T-helper 9 cell (primary cell): Measurements from ENCODE around the gene C11orf68.
A peak's percentile ranks its signal among the peaks of the same experiment; 100 is the strongest.

Source experiments
- DNase-seq: peaks from one replicate; pipeline ENCODE4 v3.0.0-alpha.2; 2020

C11orf68 gene

GRCh38 chr11:65944191-65944590 lies 25.3 kb upstream of the C11orf68 start:
- no peak for DNase-seq

GRCh38 chr11:65942531-65942930 lies 23.7 kb upstream of the C11orf68 start:
- DNase-seq, result no peak

GRCh38 chr11:65941720-65942310 lies 23.0 kb upstream of the C11orf68 start:
- no peak for DNase-seq

GRCh38 chr11:65937766-65938165 lies 18.9 kb upstream of the C11orf68 start:
- DNase-seq, result no peak

GRCh38 chr11:65934014-65934413 lies 15.2 kb upstream of the C11orf68 start:
- no peak for DNase-seq

GRCh38 chr11:65932558-65932919 lies 13.7 kb upstream of the C11orf68 start:
- DNase-seq, result no peak

- no peak for DNase-seq
These were observed 13.1 kb upstream of the C11orf68 start for GRCh38 chr11:65931773-65932557.

GRCh38 chr11:65928667-65929066 lies 9.8 kb upstream of the C11orf68 start:
- DNase-seq, result no peak

GRCh38 chr11:65927904-65928397 lies 9.1 kb upstream of the C11orf68 start:
- peak; percentile 57 for DNase-seq

- DNase-seq, result no peak
These were observed 6.5 kb upstream of the C11orf68 start for GRCh38 chr11:65925397-65925796.

- DNase-seq, result no peak
These were observed 3.7 kb upstream of the C11orf68 start for GRCh38 chr11:65922565-65922964.

GRCh38 chr11:65921876-65922275 lies 3.0 kb upstream of the C11orf68 start:
- DNase-seq, result no peak

GRCh38 chr11:65921033-65921555 lies 2.2 kb upstream of the C11orf68 start:
- DNase-seq, result no peak

- no peak for DNase-seq
These were observed 1.5 kb upstream of the C11orf68 start for GRCh38 chr11:65920372-65920802.

GRCh38 chr11:65919573-65920371 lies 910 bp upstream of the C11orf68 start:
- peak; percentile 58 for DNase-seq

- DNase-seq, result peak; percentile 100
These were observed 295 bp upstream of the C11orf68 start, which contains the start of gene DRAP1 for GRCh38 chr11:65919141-65919572. TSS of gene DRAP1 (plus strand) at chr11:65919426. CDS start at chr11:65919502, 76 bp downstream.

- DNase-seq, result no peak
These were observed 1.2 kb downstream of the C11orf68 start for GRCh38 chr11:65917434-65918210.

GRCh38 chr11:65917077-65917433 lies 1.8 kb downstream of the C11orf68 start:
- no peak for DNase-seq

GRCh38 chr11:65916391-65916790 lies 2.5 kb downstream of the C11orf68 start:
- no peak for DNase-seq

- DNase-seq, result no peak
These were observed 3.0 kb downstream of the C11orf68 start for GRCh38 chr11:65915821-65916251.

GRCh38 chr11:65915101-65915820 lies 3.6 kb downstream of the C11orf68 start:
- no peak for DNase-seq

- no peak for DNase-seq
These were observed 6.0 kb downstream of the C11orf68 start for GRCh38 chr11:65912845-65913244.
